Epithelial cell of proximal tubule (primary cell): ENCODE measurements around the gene ELAVL3. TPM values are rescaled to one million over a fixed set of nuclear protein-coding genes. Genes with fewer than 3 reads are reported as not detected.
A peak's percentile ranks its signal among the peaks of the same experiment; 100 is the strongest.

Experiments used
- DNase-seq: peaks from one replicate; pipeline ENCODE4 v3.0.0-alpha.2; 2011; ENCODE audit warnings: low read depth
- H3K4me3 ChIP-seq: 2 replicates; pipeline ENCODE4 v1.5.1; 2011; ENCODE audit warnings: low read depth, mild to moderate bottlenecking, low read length
- total RNA-seq: library from RNA; depleted of rRNA; stranded (reverse); fragments of >200 nt; gene quantifications from 2 replicates; pipeline ENCODE4 v1.2.3, GENCODE V29; 2015
- TF ChIP-seq, protein P1 (sequence below): conservative IDR thresholded peaks from 2 replicates; pipeline ENCODE4 v1.5.1; 2012; ENCODE audit warnings: low read depth, mild to moderate bottlenecking, low read length

Gene ELAVL3
- total RNA-seq, 1 donor from 2014 or later: not detected

DNA sequence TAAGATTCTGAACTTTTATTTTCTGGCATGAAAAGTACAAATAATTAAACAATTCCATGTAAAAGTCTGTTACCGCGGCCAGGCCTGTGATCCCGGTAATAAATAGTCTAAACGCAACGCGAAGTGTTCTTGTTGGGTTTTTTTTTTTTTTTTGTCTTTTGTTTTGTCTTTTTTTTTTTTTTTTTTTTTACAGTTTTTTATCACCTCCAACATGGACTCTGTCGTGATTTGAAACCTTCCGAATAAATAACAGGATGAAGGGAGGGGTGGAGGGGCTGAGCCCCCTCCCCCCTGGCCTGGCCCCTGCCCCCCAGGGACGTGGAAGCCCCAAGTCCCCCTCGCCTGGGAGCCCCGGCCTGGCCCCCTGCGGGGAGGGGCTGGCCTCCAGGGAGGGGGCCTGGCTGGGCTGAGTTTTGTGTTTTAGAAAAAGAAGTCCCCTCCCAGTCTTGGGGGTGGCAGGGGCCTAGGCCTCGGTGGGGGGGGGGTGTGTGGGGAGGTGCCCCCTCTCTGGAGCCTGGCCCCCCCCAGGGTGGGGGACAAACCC, 29.4 kb downstream of the ELAVL3 start:
- no peak for DNase-seq
- TF ChIP-seq, protein P1, sequence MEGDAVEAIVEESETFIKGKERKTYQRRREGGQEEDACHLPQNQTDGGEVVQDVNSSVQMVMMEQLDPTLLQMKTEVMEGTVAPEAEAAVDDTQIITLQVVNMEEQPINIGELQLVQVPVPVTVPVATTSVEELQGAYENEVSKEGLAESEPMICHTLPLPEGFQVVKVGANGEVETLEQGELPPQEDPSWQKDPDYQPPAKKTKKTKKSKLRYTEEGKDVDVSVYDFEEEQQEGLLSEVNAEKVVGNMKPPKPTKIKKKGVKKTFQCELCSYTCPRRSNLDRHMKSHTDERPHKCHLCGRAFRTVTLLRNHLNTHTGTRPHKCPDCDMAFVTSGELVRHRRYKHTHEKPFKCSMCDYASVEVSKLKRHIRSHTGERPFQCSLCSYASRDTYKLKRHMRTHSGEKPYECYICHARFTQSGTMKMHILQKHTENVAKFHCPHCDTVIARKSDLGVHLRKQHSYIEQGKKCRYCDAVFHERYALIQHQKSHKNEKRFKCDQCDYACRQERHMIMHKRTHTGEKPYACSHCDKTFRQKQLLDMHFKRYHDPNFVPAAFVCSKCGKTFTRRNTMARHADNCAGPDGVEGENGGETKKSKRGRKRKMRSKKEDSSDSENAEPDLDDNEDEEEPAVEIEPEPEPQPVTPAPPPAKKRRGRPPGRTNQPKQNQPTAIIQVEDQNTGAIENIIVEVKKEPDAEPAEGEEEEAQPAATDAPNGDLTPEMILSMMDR: no peak

GRCh38 chr19:11450570-11451326, 30.1 kb downstream of the ELAVL3 start:
- DNase-seq: no peak
- TF ChIP-seq, protein P1: no peak
- no peak overlapping the region for H3K4me3 ChIP-seq

More for the DNA sequence above, 29.4 kb downstream of the ELAVL3 start:
- H3K4me3 ChIP-seq: no peak overlapping the region

- no peak for DNase-seq
- H3K4me3 ChIP-seq: no peak overlapping the region
- TF ChIP-seq, protein P1: no peak
Measured at GRCh38 chr19:11448923-11449554, 31.8 kb downstream of the ELAVL3 start.

GRCh38 chr19:11448410-11448809, 32.4 kb downstream of the ELAVL3 start:
- TF ChIP-seq, protein P1: no peak
- no peak for DNase-seq
- H3K4me3 ChIP-seq: no peak overlapping the region

- DNase-seq: no peak
- TF ChIP-seq, protein P1: no peak
- no peak overlapping the region for H3K4me3 ChIP-seq
Measured at GRCh38 chr19:11447347-11448262, 33.2 kb downstream of the ELAVL3 start.

GRCh38 chr19:11446652-11447301, 34.1 kb downstream of the ELAVL3 start:
- TF ChIP-seq, protein P1: peak; percentile 86
- no peak overlapping the region for H3K4me3 ChIP-seq
- no peak for DNase-seq
